NCI-H146 (cell line): Measurements from ENCODE around the gene ISL1.

ENCODE experiments used
- DNase-seq: peaks from one replicate; lab custom pipeline; 2025; lab: John Stamatoyannopoulos, UW

The ISL1 gene

GRCh38 chr5:51383131-51384121 is at the start of gene ISL1:
Gene ISL1 (plus strand): TSS chr5:51383448. CDS start chr5:51383672, 224 bp downstream.
- DNase-seq: peak; percentile 95

DNA sequence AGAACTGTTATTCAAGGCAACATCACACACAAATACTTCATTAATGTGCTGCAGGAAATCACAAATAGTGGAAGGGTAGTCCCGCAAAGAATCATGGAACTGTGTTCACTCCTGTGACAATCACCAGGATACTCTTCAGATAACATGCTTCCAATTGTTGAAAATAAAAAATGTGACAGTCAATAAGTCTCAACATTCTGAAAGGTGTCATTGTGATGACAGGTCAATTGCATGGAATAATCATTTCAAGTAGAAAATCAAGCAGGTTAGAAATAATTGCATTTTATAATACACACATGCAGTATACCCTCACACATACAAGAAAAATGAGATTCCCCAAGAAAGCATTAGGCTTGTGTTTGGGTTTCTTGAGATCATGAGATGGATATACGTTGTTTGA is 46.4 kb upstream of the ISL1 start:
- no peak for DNase-seq

GRCh38 chr5:51345106-51345505 is 38.1 kb upstream of the ISL1 start:
- DNase-seq: no peak

GRCh38 chr5:51347157-51347556 is 36.1 kb upstream of the ISL1 start:
- no peak for DNase-seq

GRCh38 chr5:51347704-51348103 is 35.5 kb upstream of the ISL1 start:
- DNase-seq: peak; percentile 15

- DNase-seq: no peak
Measured at GRCh38 chr5:51371052-51371451, 12.2 kb upstream of the ISL1 start.

GRCh38 chr5:51373880-51374523 is 9.2 kb upstream of the ISL1 start:
- DNase-seq: peak; percentile 50

DNA sequence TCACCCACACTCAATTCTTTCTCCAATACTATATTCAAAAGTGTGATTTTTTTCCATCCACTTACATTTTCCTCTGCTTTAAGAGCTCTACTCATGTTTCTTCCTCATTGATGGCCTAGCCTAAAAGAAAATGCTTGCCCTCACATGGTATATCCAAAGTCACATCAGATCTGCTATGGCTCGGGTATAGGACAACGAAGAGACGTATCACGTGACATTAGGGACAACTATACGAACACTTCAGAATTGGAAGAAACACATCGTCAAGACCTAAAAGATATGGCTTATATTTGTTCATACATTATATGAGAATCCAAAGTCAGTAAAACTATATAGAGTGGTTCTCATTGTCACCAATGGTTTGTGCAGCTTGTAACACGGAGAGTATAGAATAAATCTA is 8.2 kb upstream of the ISL1 start:
- DNase-seq: no peak

DNA sequence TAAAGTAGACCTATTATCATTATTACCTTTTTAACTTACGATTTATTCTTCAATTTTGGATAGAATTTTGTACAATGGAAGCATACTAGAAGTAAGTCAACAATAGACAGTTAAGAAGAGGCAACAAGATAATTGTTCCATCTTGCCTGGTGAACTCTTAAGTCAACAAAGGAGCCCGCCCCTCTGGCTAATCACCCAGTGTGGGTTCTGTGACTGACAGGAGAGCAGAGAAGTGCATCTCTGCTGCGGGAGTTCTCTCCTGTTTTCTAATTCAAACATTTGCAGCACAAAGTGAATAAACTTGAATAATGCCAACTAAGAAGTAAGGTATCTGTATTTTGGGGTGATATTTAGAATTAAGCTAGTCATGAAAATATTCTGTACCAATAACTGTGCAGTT is 6.7 kb upstream of the ISL1 start:
- DNase-seq: peak; percentile 52

- DNase-seq: no peak
Measured at GRCh38 chr5:51377151-51378060, 5.8 kb upstream of the ISL1 start.

DNA sequence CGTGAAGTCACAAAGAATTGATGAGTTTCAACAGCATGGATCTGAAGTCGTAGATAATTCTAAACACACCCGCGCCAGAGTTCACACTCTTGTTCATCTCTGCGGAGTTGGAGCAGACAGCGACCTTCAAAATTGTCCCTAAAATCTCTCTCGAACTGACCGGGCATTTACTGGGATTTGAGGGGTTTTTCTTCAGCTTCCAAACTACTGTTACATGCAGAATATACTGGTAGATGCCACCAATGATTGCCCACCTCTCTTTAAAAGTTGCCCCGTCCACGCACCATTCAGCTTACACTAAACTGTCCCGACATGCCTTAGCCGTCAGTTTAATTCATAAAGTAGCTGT is 5.2 kb upstream of the ISL1 start:
- no peak for DNase-seq

GRCh38 chr5:51378448-51379330 is 4.6 kb upstream of the ISL1 start:
- no peak for DNase-seq

GRCh38 chr5:51379331-51379700 is 3.9 kb upstream of the ISL1 start:
- DNase-seq: no peak

DNA sequence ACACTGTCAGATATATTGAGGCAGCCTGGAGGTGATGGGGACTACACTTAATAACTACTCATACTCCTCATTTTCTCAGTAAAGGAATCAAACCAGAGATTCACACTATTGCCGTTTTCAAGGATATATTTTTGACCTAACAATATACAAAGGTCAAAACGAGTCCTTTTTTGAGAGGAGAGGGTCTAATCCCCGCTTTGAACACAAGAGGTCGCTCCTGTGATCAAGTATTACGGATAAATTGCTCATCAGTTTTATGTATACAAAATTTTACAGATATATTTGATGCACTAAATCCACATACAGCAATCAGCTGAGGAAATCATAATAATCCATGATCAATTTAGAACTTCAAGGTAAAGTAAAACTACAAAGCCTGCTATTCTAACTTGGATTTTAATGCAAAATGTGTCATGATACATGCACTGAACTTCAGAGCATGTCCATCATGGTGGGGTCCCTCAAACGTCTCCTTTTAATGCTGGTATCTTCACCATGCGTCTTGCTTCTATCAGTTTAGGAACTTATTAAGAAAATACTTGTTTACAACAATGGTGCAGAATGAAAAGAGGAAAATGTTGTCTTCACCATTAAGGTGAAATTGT is 2.5 kb upstream of the ISL1 start:
- peak; percentile 49 for DNase-seq

DNA sequence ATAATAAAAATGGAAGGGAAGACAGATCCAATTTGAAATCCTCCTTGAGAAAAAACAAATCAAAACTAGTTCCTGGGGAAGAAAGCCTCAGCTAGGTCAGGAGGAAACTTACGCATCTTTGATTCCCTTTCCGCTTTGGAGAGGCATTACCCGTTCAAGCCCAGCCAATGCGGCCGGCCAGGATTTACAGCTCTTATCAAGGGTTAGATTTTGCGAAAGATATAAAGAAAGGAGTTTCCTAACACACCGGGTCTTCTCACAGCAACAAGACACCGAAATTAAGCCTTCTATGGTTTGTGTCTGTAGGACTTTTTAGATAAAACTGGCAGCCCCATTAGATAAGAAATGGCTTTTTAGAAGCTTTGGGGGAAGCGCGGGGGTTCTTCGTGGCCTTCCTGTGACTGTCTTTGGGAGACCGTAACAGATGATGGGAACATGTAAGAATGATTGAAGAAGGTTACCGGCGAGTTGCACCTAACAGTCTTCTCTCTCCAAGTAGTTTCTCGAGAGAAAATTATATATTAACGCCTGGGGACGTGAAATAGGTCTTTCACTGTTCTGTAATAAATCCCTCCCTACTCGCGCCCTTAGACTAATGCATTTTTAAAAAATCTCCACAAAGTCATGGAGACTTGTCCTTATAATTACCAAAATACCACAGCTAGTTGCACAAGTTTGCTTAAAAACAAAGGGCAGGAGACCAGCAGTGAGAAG is 1.3 kb upstream of the ISL1 start:
- DNase-seq: peak; percentile 66

DNA sequence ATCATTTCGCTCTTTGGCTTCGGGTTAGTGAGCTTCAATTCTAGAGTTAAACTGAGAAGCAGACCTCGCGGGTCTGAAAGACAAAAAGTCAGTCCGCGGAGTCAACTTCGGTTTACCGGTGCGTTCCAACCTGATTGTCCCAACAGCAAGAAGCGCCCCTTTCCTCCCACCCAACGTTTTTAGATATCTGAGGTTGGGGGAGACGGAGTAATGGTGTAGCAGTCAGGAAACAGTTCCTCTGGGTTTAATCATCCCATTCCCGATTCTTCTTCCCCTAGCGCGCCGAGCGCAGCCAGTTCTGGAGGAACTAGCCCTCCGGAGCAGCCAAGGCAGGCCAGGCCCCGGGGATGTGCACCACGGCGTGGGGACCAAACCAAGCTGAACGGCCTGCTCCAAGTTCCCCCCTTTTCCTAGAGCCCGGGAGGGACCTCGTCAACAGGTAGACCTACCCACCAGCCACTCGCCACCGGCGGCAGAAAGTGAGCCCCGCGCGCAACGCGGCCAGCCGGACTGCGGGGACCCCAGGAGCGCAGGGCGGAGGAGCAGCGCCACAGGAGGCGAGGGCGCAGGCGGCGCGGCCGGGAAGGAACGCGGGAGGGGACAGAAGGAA is 622 bp upstream of the ISL1 start:
- DNase-seq: peak; percentile 65

DNA sequence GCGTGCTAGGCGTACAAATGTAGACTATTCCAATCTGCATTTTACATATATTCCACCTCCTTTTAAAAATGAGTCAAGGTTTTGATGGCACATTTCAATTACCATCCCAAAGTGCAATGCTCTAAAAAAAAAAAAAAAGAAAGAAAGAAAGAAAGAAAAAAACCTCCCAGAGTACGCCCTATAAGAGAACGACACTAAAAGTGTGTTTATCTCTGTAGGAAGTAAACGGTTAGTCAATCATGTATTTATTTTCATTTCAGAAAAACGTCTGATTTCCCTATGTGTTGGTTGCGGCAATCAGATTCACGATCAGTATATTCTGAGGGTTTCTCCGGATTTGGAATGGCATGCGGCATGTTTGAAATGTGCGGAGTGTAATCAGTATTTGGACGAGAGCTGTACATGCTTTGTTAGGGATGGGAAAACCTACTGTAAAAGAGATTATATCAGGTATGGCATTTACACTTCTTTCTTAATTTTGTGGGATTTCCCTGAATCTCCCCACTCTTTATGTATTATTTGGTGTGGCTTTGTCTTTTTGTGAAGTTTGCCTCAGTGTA is 1.1 kb downstream of the ISL1 start:
- DNase-seq: peak; percentile 19

- peak; percentile 71 for DNase-seq
Measured at GRCh38 chr5:51385216-51385615, 2.0 kb downstream of the ISL1 start.
